ENCODE measurements around the gene TNNT3. TPM values are rescaled to one million over a fixed set of nuclear protein-coding genes. Genes with fewer than 3 reads are reported as not detected.

The TNNT3 gene
- total RNA-seq, 1 experiment from 2014 or later, result not detected

- Histone ChIP-seq H3K9me2 (replicated peaks; ENCODE audit: low read length) (no peaks in the 10 kb centered on the region), H3K9ac (ENCODE audit: low read length) (no peak overlapping the region), H3K4me1 (ENCODE audit: insufficient read depth, low read length) (no peaks in the 10 kb centered on the region), H2AFZ (ENCODE audit: low read length) (no peak overlapping the region), H4K20me1 (ENCODE audit: low read length) (no peaks in the 10 kb centered on the region), H3K27ac (ENCODE audit: low read length) (no peak overlapping the region), H3K4me2 (ENCODE audit: low read length) (no peak overlapping the region), H3K79me2 (ENCODE audit: low read length) (no peaks in the 10 kb centered on the region), H3K27me3 (ENCODE audit: low read length) (peaks cover 22% of the 10 kb centered on the region), H3K9me3 (ENCODE audit: low read length) (no peaks in the 10 kb centered on the region), H3F3A (ENCODE audit: low read length, unreplicated experiment) (no peaks in the 10 kb centered on the region), H3K36me3 (ENCODE audit: low read depth, low read length) (no peaks in the 10 kb centered on the region), H3K4me3 (ENCODE audit: low read length) (no peak overlapping the region)
- ATAC-seq, result no peak
- DNase-seq, result no peak
- ChIA-PET POLR2A (ENCODE audit: unreplicated experiment) (no interaction called here), CTCF (no interaction called here)
- TF ChIP-seq, protein P1, sequence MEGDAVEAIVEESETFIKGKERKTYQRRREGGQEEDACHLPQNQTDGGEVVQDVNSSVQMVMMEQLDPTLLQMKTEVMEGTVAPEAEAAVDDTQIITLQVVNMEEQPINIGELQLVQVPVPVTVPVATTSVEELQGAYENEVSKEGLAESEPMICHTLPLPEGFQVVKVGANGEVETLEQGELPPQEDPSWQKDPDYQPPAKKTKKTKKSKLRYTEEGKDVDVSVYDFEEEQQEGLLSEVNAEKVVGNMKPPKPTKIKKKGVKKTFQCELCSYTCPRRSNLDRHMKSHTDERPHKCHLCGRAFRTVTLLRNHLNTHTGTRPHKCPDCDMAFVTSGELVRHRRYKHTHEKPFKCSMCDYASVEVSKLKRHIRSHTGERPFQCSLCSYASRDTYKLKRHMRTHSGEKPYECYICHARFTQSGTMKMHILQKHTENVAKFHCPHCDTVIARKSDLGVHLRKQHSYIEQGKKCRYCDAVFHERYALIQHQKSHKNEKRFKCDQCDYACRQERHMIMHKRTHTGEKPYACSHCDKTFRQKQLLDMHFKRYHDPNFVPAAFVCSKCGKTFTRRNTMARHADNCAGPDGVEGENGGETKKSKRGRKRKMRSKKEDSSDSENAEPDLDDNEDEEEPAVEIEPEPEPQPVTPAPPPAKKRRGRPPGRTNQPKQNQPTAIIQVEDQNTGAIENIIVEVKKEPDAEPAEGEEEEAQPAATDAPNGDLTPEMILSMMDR (conservative IDR thresholded peaks at IDR 0.05; ENCODE audit: low read depth, low read length), result no peak
- TF ChIP-seq EZH2 (IDR thresholded peaks at IDR 0.05; ENCODE audit: low read length, unreplicated experiment) (no peak), EZH2phosphoT487 (IDR thresholded peaks at IDR 0.05; ENCODE audit: borderline replicate concordance, low read length) (no peak)
- BruUV-seq (replicated peaks), result no TSS peak
- intact Hi-C loops (cut with micrococcal nuclease), result loop anchor here (10.0 kb wide), 1 partner anchor 52 kb away; the partner anchor contains the start of gene MRPL23
These were observed 26.9 kb upstream of the TNNT3 start for GRCh38 chr11:1892558-1892957.

- POLR2A ChIA-PET (ENCODE audit: unreplicated experiment), result no interaction called here
- CTCF ChIA-PET, result no interaction called here
- Histone ChIP-seq H3K36me3 (ENCODE audit: low read depth, low read length) (no peaks in the 10 kb centered on the region), H3K79me2 (ENCODE audit: low read length) (no peaks in the 10 kb centered on the region), H3K27me3 (ENCODE audit: low read length) (peaks cover 27% of the 10 kb centered on the region), H3K4me1 (ENCODE audit: insufficient read depth, low read length) (no peaks in the 10 kb centered on the region), H4K20me1 (ENCODE audit: low read length) (no peaks in the 10 kb centered on the region), H3K4me3 (ENCODE audit: low read length) (no peak overlapping the region), H3K4me2 (ENCODE audit: low read length) (no peak overlapping the region), H2AFZ (ENCODE audit: low read length) (no peak overlapping the region), H3K27ac (ENCODE audit: low read length) (no peak overlapping the region), H3F3A (ENCODE audit: low read length, unreplicated experiment) (no peaks in the 10 kb centered on the region), H3K9me3 (ENCODE audit: low read length) (no peaks in the 10 kb centered on the region), H3K9ac (ENCODE audit: low read length) (no peak overlapping the region), H3K9me2 (replicated peaks; ENCODE audit: low read length) (no peaks in the 10 kb centered on the region)
- TF ChIP-seq EZH2phosphoT487 (IDR thresholded peaks at IDR 0.05; ENCODE audit: borderline replicate concordance, low read length) (no peak), EZH2 (IDR thresholded peaks at IDR 0.05; ENCODE audit: low read length, unreplicated experiment) (no peak)
- TF ChIP-seq, protein P1 (conservative IDR thresholded peaks at IDR 0.05; ENCODE audit: low read depth, low read length), result no peak
- intact Hi-C loops (cut with micrococcal nuclease), result loop anchor here (10.0 kb wide), 1 partner anchor 51 kb away; the partner anchor contains the start of gene MRPL23
- BruUV-seq (replicated peaks), result no TSS peak
- ATAC-seq (no peak), DNase-seq (no peak)
These were observed 25.7 kb upstream of the TNNT3 start for GRCh38 chr11:1893581-1894359.

- peaks cover 37% of the 10 kb centered on the region for H3K27me3 ChIP-seq (ENCODE audit: low read length)
These were observed 24.7 kb upstream of the TNNT3 start for GRCh38 chr11:1894759-1895158.

More at GRCh38 chr11:1894759-1895158, 24.7 kb upstream of the TNNT3 start:
- H3K4me2 ChIP-seq (ENCODE audit: low read length), result no peak overlapping the region
- no peaks in the 10 kb centered on the region for H3K4me1 ChIP-seq (ENCODE audit: insufficient read depth, low read length)
- POLR2A ChIA-PET (ENCODE audit: unreplicated experiment), result no interaction called here
- no peaks in the 10 kb centered on the region for H3K9me3 ChIP-seq (ENCODE audit: low read length)
- no peak overlapping the region for H3K4me3 ChIP-seq (ENCODE audit: low read length)
- no peaks in the 10 kb centered on the region for H3K9me2 ChIP-seq (replicated peaks; ENCODE audit: low read length)
- ATAC-seq (no peak), DNase-seq (no peak)
- intact Hi-C loops (cut with micrococcal nuclease), result loop anchor here (10.0 kb wide), 1 partner anchor 50 kb away; the partner anchor contains the start of gene MRPL23
- BruUV-seq (replicated peaks), result no TSS peak
- no peak overlapping the region for H2AFZ ChIP-seq (ENCODE audit: low read length)
- H3K79me2 ChIP-seq (ENCODE audit: low read length), result no peaks in the 10 kb centered on the region
- H3K36me3 ChIP-seq (ENCODE audit: low read depth, low read length), result no peaks in the 10 kb centered on the region
- H3K27ac ChIP-seq (ENCODE audit: low read length), result no peak overlapping the region
- CTCF ChIA-PET, result no interaction called here
- no peak overlapping the region for H3K9ac ChIP-seq (ENCODE audit: low read length)
- TF ChIP-seq, protein P1 (conservative IDR thresholded peaks at IDR 0.05; ENCODE audit: low read depth, low read length), result no peak
- TF ChIP-seq EZH2phosphoT487 (IDR thresholded peaks at IDR 0.05; ENCODE audit: borderline replicate concordance, low read length) (no peak), EZH2 (IDR thresholded peaks at IDR 0.05; ENCODE audit: low read length, unreplicated experiment) (no peak)
- no peaks in the 10 kb centered on the region for H4K20me1 ChIP-seq (ENCODE audit: low read length)
- no peaks in the 10 kb centered on the region for H3F3A ChIP-seq (ENCODE audit: low read length, unreplicated experiment)
